ENCODE data around the gene NIN.
"Not testable (repeated sequence)": the region's sequence is repeated elsewhere in the genome, so short reads cannot be mapped to it uniquely, and the experiment has no call there.

NIN gene

GRCh38 chr14:50697659-50698290 lies 133.2 kb downstream of the NIN start:
- no peak for DNase-seq

GRCh38 chr14:50694260-50694659 lies 136.7 kb downstream of the NIN start:
- not testable (repeated sequence) for DNase-seq

GRCh38 chr14:50688875-50689274 lies 142.1 kb downstream of the NIN start:
- DNase-seq: no peak

GRCh38 chr14:50679674-50680073 lies 151.3 kb downstream of the NIN start:
- DNase-seq: no peak

- DNase-seq: no peak
These were observed 152.8 kb downstream of the NIN start for GRCh38 chr14:50678163-50678562.

- no peak for DNase-seq
These were observed 153.4 kb downstream of the NIN start for GRCh38 chr14:50677527-50678063.

- no peak for DNase-seq
These were observed 154.0 kb downstream of the NIN start for GRCh38 chr14:50676814-50677516.

- DNase-seq: no peak
These were observed 155.4 kb downstream of the NIN start for GRCh38 chr14:50675597-50675996.

- no peak for DNase-seq
These were observed 160.1 kb downstream of the NIN start for GRCh38 chr14:50670866-50671256.

- DNase-seq: no peak
These were observed 160.6 kb downstream of the NIN start for GRCh38 chr14:50670196-50670865.

Measured in stimulated activated CD4-positive, alpha-beta T cell treated with anti-CD3 and anti-CD28 coated beads, Interleukin-4, amount 100 ng/mL, for 1 hour (primary cell).